Stimulated activated naive CD4-positive, alpha-beta T cell treated with Interleukin-2 at 50 U/mL for 16 hours (primary cell): ENCODE results near the gene PEF1.
A peak's percentile ranks its signal among the peaks of the same experiment; 100 is the strongest.
"Not testable (repeated sequence)": the region's sequence is repeated elsewhere in the genome, so short reads cannot be mapped to it uniquely, and the experiment has no call there.

Experiments
- DNase-seq: peaks from one replicate; lab custom pipeline; 2025; lab: John Stamatoyannopoulos, UW

Gene PEF1

DNA sequence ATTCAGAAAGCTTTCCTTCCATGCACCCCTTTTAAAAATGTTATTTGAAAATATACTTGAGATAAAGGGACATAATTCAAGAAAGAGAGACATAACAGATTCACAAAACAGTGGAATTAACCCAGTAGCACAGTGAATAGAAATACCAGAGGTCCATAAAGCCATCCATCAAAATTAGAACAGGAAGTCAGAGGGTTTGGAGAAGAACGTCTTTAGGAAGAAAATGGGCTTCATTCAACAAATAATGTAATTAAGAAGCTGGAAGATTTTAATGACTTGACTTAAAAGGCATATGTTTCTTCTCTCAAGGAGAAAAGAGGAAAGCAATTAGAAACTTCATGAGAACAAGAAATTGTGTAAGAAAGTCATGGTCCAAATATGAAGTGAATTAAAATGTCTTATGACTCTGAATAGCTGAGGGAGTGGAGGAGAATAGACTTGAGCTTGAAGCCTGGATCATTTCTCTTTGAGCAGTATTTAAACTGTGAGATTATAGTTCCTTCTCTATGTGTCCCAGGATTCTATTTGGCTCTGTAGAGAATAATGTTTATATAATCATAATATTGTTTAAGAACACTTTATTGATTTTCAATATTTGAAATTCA lies 35.1 kb downstream of the PEF1 start:
- no peak for DNase-seq

GRCh38 chr1:31607360-31607759 lies 37.3 kb downstream of the PEF1 start:
- DNase-seq, result no peak

- DNase-seq, result peak; percentile 33
These were observed 38.7 kb downstream of the PEF1 start for GRCh38 chr1:31605908-31606427.

- DNase-seq, result no peak
These were observed 42.6 kb downstream of the PEF1 start for GRCh38 chr1:31602081-31602480.

DNA sequence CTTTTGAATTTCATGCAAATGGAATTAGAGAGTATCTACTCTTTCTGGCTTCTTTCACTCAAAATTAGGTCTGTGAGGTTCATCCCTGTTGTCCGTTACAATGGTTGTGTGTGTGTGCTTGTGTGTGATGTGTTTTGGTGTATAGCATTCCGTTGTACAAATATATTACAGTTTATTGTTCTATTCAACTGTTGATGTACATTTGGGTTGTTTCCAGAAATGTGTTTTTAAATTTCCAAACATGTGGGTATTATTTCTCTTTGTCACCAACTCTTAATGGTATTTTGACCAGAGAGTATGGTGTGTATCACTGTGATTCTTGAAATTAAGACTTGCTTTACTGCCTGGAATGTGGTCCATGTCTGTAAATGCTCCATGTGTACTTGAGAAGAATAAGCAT lies 44.0 kb downstream of the PEF1 start:
- DNase-seq, result no peak

GRCh38 chr1:31598980-31599379 lies 45.7 kb downstream of the PEF1 start:
- DNase-seq, result no peak

DNA sequence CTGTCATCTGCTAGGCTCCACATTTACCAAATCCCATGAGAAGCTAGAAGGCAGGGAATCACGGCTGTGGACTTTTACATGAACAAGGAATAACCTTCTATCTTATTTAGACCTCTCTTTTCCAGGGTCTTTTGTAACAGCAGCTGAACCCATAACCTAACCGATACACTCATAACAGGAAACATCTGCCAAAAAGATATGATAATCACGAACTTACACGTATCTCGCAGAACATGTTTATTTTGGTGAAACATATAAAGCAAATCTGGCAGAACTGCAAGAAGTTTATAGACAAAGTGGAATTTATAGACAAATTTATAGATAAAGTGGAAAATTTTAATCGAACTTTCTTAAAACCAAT lies 48.0 kb downstream of the PEF1 start:
- DNase-seq, result no peak

GRCh38 chr1:31595836-31596736 lies 48.6 kb downstream of the PEF1 start:
- no peak for DNase-seq

- DNase-seq, result peak; percentile 15
These were observed 50.7 kb downstream of the PEF1 start for GRCh38 chr1:31593770-31594632.

GRCh38 chr1:31593136-31593665 lies 51.5 kb downstream of the PEF1 start:
- DNase-seq, result no peak

- DNase-seq, result no peak
These were observed 52.5 kb downstream of the PEF1 start for GRCh38 chr1:31592132-31592531.

DNA sequence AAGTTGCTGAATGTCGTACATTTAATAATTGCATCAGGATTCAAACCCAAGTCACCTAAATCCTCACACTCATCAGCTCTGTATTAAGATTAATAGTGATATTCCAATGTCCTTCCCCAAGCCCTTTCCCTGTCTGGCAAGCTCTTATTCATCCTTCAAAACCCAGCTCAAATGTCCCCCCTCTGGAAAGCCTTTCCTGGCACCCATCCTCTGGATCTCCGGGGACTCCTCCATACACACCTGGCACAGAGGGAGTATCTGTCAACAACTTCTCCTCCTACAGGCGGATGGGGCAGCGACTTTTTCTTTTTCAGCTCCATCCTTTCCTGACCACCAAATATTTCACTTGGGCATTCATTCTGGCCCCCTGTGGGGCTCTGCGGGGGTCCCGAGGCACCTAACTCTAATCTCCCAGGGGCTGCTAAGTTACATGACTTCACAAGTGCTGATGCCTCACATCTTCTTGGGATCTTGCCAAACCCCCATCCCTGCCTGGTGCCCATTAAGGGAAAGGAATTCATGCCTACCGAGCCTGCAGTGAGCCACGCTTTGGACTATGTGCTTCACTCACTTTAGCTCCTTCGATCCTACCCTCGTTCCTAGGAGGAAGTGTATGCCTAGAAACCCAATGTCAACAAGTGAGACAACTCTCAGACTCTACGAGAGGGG lies 53.1 kb downstream of the PEF1 start:
- DNase-seq, result no peak

DNA sequence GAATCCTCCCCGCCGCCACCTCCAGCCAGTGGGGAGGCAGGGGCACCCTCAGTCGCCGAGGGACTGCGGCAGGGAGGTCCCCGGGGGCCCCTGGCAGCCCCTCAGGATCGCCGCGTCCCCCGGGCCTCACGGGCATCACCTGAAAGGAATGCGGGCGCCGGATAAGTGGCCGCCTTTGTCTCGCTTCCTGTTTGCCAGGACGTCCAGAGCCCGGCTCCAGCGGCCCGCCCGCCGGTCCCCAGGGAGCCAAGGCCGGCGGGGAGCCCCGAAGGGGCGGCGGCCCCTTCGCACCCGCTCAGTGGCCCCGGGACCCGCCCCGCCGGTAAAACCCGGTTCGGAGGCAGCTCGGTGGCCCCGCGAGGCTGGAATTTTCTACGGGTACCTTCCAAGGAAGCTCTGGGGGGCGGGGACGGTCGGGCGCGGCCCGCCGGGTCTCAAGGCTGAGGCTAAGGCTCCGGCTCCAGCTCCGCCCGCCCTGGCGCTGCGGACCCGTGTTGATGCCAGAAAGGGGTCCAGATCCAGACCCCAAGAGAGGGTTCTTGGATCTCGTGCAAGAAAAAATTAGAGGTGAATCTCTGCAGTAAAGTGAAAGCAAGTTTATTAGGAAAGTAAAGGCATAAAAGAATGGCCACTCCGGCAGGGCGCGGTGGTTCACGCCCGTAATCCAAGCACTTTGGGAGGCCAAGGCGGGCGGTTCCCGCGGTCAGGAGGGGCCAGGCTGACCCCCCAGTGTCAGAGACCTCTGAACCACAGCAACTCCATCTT lies 55.7 kb downstream of the PEF1 start:
- no peak for DNase-seq

DNA sequence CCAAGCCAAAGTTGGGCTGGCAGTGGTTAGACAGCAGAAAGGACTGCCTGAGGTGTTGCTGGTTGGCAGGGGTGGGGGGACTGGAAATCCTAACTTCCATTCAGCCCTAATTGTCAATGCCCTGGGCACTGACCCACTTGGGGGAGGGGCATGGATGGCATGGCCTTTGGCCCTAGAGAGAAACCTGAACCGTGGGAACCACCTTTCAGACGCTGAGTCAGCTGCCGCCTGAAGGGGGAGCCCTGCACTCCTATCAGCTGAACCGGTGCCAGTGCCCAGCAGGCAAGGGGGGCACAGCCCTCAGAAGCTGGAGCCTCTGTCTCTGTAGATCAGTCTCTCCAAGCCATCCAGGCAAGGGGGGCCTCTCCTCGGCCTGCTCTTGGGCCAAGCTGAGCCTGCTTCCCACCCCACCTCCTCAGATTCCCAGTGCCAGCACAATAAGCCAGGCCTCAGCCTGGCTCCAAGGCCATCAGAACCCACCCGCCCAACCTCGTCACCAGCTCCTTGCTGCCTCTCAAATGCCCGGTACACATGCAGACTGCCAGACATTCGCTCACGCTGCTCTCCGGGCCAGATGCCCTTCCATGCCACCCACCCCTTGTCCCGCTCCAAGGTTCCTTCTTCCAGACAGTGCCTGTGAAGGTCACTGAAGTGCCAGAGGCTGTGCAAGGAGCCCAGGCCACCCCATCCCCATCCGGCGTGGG lies 56.8 kb downstream of the PEF1 start:
- DNase-seq, result peak; percentile 29

- DNase-seq, result not testable (repeated sequence)
These were observed 57.4 kb downstream of the PEF1 start for GRCh38 chr1:31587328-31587699.

DNA sequence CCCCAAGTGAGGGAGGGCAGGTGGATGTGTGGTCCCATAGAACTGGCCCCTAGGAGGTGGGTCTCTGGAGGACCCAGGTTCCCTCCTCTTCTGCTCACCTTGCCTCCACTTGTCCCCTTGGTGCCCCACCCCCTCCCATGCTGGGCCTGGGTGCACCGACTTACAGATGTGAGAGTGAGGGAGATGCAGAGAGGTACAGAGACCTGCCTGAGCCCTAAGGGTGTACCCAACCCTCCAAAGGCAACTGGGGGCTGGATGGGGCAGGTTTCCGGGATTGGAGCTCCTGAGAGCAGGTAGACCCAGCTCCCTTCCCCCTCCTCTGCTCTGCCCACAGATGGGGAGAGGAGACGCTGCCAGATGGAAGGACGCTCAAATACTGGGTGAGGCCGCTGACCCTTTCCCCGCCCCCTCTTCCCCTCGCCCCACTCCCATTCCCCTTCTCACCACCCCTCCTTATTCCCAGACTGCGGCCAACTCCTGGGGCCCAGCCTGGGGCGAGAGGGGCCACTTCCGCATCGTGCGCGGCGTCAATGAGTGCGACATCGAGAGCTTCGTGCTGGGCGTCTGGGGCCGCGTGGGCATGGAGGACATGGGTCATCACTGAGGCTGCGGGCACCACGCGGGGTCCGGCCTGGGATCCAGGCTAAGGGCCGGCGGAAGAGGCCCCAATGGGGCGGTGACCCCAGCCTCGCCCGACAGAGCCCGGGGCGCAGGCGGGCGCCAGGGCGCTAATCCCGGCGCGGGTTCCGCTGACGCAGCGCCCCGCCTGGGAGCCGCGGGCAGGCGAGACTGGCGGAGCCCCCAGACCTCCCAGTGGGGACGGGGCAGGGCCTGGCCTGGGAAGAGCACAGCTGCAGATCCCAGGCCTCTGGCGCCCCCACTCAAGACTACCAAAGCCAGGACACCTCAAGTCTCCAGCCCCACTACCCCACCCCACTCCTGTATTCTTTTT lies 58.0 kb downstream of the PEF1 start:
- DNase-seq, result no peak

GRCh38 chr1:31585736-31586365 lies 58.8 kb downstream of the PEF1 start:
- DNase-seq, result no peak

GRCh38 chr1:31584869-31585735 lies 59.6 kb downstream of the PEF1 start:
- DNase-seq, result no peak
